HEK293 (cell line): ENCODE results near the gene IMP3.
"Not testable (repeated sequence)": the region's sequence is repeated elsewhere in the genome, so short reads cannot be mapped to it uniquely, and the experiment has no call there.

Experiments
- CTCF ChIA-PET: fragments of 350-600 bp; formaldehyde crosslinking; extraction: SDS; loops from one replicate; lab custom pipeline; 2021; ENCODE audit warnings: antibody characterized with exemption; lab: Yijun Ruan, JAX
- POLR2A ChIA-PET: fragments of 300-600 bp; formaldehyde crosslinking; extraction: SDS; loops from one replicate; lab custom pipeline; 2020; ENCODE audit warnings: antibody characterized with exemption, inconsistent platforms; lab: Yijun Ruan, JAX
- H3K27ac ChIP-seq: fragments of 200-500 bp; sonication (Bioruptor generic); 2 replicates; pipeline ENCODE4 v1.5.1; 2014; ENCODE audit warnings: low read depth, low read length, control low read depth, inconsistent platforms; ENCODE audit errors: extremely low read depth
- H3K36me3 ChIP-seq, 2 experiments: fragments of 200-500 bp in 1 of 2; sonication (Bioruptor generic) in 1 of 2; 1 replicate in 1 of 2; 2 replicates in 1 of 2; pipeline ENCODE4 v1.5.1; 2014 to 2017; ENCODE audit warnings: inconsistent platforms in 2 of 2, low read length in 2 of 2; ENCODE audit not compliant: control insufficient read depth in 2 of 2, insufficient read depth in 1 of 2
- H3K4me1 ChIP-seq: fragments of 200-500 bp; sonication (Bioruptor generic); 2 replicates; pipeline ENCODE4 v1.5.1; 2014; ENCODE audit warnings: mild to moderate bottlenecking, low read length, inconsistent platforms; ENCODE audit not compliant: control insufficient read depth, insufficient read depth
- H3K4me3 ChIP-seq: 2 replicates; pipeline ENCODE4 v1.5.1; 2011; ENCODE audit warnings: low read depth, mild to moderate bottlenecking, control low read depth, low read length, moderate library complexity
- H3K9me3 ChIP-seq: fragments of 200-500 bp; sonication (Bioruptor generic); 2 replicates; pipeline ENCODE4 v1.5.1; 2014; ENCODE audit warnings: low read depth, low read length, inconsistent platforms; ENCODE audit not compliant: control insufficient read depth, insufficient read depth
- CTCF ChIP-seq: fragments of 450-650 bp; formaldehyde crosslinking; IDR thresholded peaks from 2 replicates; pipeline ENCODE4 v1.5.1; 2016; ENCODE audit warnings: missing biosample characterization, missing genetic modification characterization
- GLI4 ChIP-seq: fragments of 450-650 bp; formaldehyde crosslinking; IDR thresholded peaks from 2 replicates; pipeline ENCODE4 v1.5.1; 2016; ENCODE audit warnings: missing biosample characterization, missing genetic modification characterization
- GLIS1 ChIP-seq: fragments of 450-650 bp; formaldehyde crosslinking; IDR thresholded peaks from 2 replicates; pipeline ENCODE4 v1.5.1; 2016; ENCODE audit warnings: missing biosample characterization, missing genetic modification characterization
- INSM2 ChIP-seq: fragments of 450-650 bp; formaldehyde crosslinking; IDR thresholded peaks from 2 replicates; pipeline ENCODE4 v1.5.1; 2016; ENCODE audit warnings: missing biosample characterization, missing genetic modification characterization
- KLF9 ChIP-seq: fragments of 450-650 bp; formaldehyde crosslinking; IDR thresholded peaks from 2 replicates; pipeline ENCODE4 v1.5.1; 2016; ENCODE audit warnings: missing biosample characterization, missing genetic modification characterization, low read depth
- YY1 ChIP-seq: fragments of 450-650 bp; formaldehyde crosslinking; IDR thresholded peaks from 2 replicates; pipeline ENCODE4 v1.5.1; 2018; ENCODE audit warnings: missing biosample characterization, missing genetic modification characterization
- YY2 ChIP-seq: fragments of 450-650 bp; formaldehyde crosslinking; IDR thresholded peaks from 2 replicates; pipeline ENCODE4 v1.5.1; 2016; ENCODE audit warnings: missing biosample characterization, missing genetic modification characterization
- ZBTB26 ChIP-seq: fragments of 450-650 bp; formaldehyde crosslinking; optimal IDR thresholded peaks from 2 replicates; pipeline ENCODE3; 2016; ENCODE audit warnings: missing biosample characterization, mild to moderate bottlenecking, missing genetic modification characterization
- ZNF10 ChIP-seq: fragments of 450-650 bp; formaldehyde crosslinking; IDR thresholded peaks from 2 replicates; pipeline ENCODE4 v1.5.1; 2017; ENCODE audit warnings: missing biosample characterization, missing genetic modification characterization
- ZNF2 ChIP-seq: fragments of 450-650 bp; formaldehyde crosslinking; IDR thresholded peaks from 2 replicates; pipeline ENCODE4 v1.5.1; 2016; ENCODE audit warnings: missing biosample characterization, missing genetic modification characterization
- ZNF341 ChIP-seq: fragments of 450-650 bp; formaldehyde crosslinking; IDR thresholded peaks from 2 replicates; pipeline ENCODE4; 2016; ENCODE audit warnings: low read depth, missing biosample characterization, missing genetic modification characterization
- ZNF423 ChIP-seq: fragments of 450-650 bp; formaldehyde crosslinking; IDR thresholded peaks from 2 replicates; pipeline ENCODE4 v1.5.1; 2016; ENCODE audit warnings: missing biosample characterization, missing genetic modification characterization
- ZNF521 ChIP-seq: fragments of 450-650 bp; formaldehyde crosslinking; IDR thresholded peaks from 2 replicates; pipeline ENCODE4 v1.5.1; 2017; ENCODE audit warnings: missing biosample characterization, mild to moderate bottlenecking, missing genetic modification characterization
- ZNF600 ChIP-seq: fragments of 450-650 bp; formaldehyde crosslinking; IDR thresholded peaks from 2 replicates; pipeline ENCODE4 v1.5.1; 2016; ENCODE audit warnings: missing biosample characterization, missing genetic modification characterization
- ZNF654 ChIP-seq: fragments of 450-650 bp; formaldehyde crosslinking; IDR thresholded peaks from 2 replicates; pipeline ENCODE4 v1.5.1; 2016; ENCODE audit warnings: low read depth, missing biosample characterization, missing genetic modification characterization
- ZNF677 ChIP-seq: fragments of 450-650 bp; IDR thresholded peaks from 2 replicates; pipeline ENCODE4 v1.5.0; 2018; ENCODE audit warnings: missing biosample characterization, mild to moderate bottlenecking, missing genetic modification characterization, moderate library complexity
- ZNF792 ChIP-seq: fragments of 450-650 bp; formaldehyde crosslinking; IDR thresholded peaks from 2 replicates; pipeline ENCODE4 v1.5.1; 2016; ENCODE audit warnings: missing biosample characterization, missing genetic modification characterization
- ZSCAN30 ChIP-seq: fragments of 450-650 bp; IDR thresholded peaks from 2 replicates; pipeline ENCODE4 v1.5.1; 2018; ENCODE audit warnings: missing biosample characterization, mild to moderate bottlenecking, missing genetic modification characterization, moderate library complexity
- ZSCAN4 ChIP-seq: fragments of 450-650 bp; formaldehyde crosslinking; IDR thresholded peaks from 2 replicates; pipeline ENCODE4 v1.5.1; 2017; ENCODE audit warnings: missing biosample characterization, missing genetic modification characterization

IMP3 gene

GRCh38 chr15:75687486-75688277 lies 47.7 kb upstream of the IMP3 start (continued):
- no peak for TF ChIP-seq GLI4
- TF ChIP-seq, all 188 proteins: peak for 2

- H3K4me1 ChIP-seq, H3K9me3 ChIP-seq, H3K4me3 ChIP-seq, H3K36me3 ChIP-seq, H3K27ac ChIP-seq: not testable (repeated sequence)
- POLR2A ChIA-PET = interaction anchor here (0.6 to 1.9 kb wide), 4 partner anchors 9 to 318 kb away, joined by 3 to 6 read pairs (median 4); partner anchors contain the start of gene MAN2C1
- 0 out of 2 replicates have a peak, but pooled peaks have one; percentile 17 for TF ChIP-seq ZNF341 (tag by site-specific recombination)
- peak; percentile 77 for TF ChIP-seq ZNF10 (tag by site-specific recombination)
- 0 out of 2 replicates have a peak, but pooled peaks have one; percentile 34 for TF ChIP-seq ZSCAN30 (tag by site-specific recombination)
- 0 out of 2 replicates have a peak, but pooled peaks have one; percentile 14 for TF ChIP-seq KLF9 (tag by site-specific recombination)
- TF ChIP-seq ZSCAN4 (tag by site-specific recombination) = peak; percentile 66
- peak; percentile 68 for TF ChIP-seq CTCF (tag by site-specific recombination)
- TF ChIP-seq ZNF2 (tag by site-specific recombination) = 0 out of 2 replicates have a peak, but pooled peaks have one; percentile 18
- 0 out of 2 replicates have a peak, but pooled peaks have one; percentile 28 for TF ChIP-seq ZNF600
- peak; percentile 60 for TF ChIP-seq ZNF654
- TF ChIP-seq GLIS1 = peak; percentile 39; the same call in 1 of the 2 replicates
- peak; percentile 28 for TF ChIP-seq ZBTB26
- CTCF ChIA-PET = interaction anchor here (0.6 to 6.0 kb wide), 39 partner anchors 8 to 1054 kb away, joined by 3 to 66 read pairs (median 4); partner anchors contain the start of genes CSPG4 and MAN2C1
Observed at GRCh38 chr15:75686212-75686642, 46.2 kb upstream of the IMP3 start.

- Histone ChIP-seq H3K4me3 (no peak overlapping the region), H3K4me1 (no peaks in the 10 kb centered on the region), H3K9me3 (no peaks in the 10 kb centered on the region), H3K27ac (no peak overlapping the region), H3K36me3 (peaks cover 0 to 5% of the 10 kb centered on the region in 2 experiments; a peak in 1 of 3 replicates)
- ChIA-PET POLR2A (no interaction called here), CTCF (interaction anchor here (0.5 to 6.0 kb wide), 23 partner anchors 9 to 635 kb away, joined by 3 to 66 read pairs (median 4); partner anchors contain the start of genes CSPG4, MAN2C1 and SNUPN)
- no peak for TF ChIP-seq ZNF423
- TF ChIP-seq YY2 (tag by site-specific recombination) = no peak
- no peak for TF ChIP-seq YY1 (tag by site-specific recombination)
- TF ChIP-seq ZNF677 (tag by site-specific recombination) = no peak
- TF ChIP-seq ZNF521 (tag by site-specific recombination) = no peak
- TF ChIP-seq ZNF792 (tag by site-specific recombination) = no peak
- TF ChIP-seq INSM2 (tag by site-specific recombination) = no peak
Observed at GRCh38 chr15:75685195-75685594, 45.2 kb upstream of the IMP3 start.
